ENCODE data around the gene TUT7.

DNA sequence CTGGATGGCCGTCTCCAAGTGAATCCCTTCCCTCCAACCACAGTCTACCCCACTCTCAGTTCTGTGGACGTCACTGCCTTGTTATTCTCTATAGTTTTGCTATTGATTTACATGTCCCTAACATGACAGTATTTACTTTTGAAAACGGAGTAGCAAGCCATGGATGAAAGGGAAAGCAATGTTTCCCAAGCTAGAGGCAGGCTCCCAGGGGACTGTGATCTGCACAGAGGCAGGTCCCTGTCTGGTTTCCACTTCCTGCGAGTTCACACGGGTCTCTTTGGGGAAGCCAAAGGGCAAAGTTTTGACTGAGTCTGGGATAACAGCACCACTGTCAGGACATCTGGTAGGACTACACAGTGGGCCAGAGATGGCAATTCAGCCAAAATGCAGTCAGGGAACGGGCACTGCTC is 107.5 kb downstream of the TUT7 start:
- TF ChIP-seq, protein P1, sequence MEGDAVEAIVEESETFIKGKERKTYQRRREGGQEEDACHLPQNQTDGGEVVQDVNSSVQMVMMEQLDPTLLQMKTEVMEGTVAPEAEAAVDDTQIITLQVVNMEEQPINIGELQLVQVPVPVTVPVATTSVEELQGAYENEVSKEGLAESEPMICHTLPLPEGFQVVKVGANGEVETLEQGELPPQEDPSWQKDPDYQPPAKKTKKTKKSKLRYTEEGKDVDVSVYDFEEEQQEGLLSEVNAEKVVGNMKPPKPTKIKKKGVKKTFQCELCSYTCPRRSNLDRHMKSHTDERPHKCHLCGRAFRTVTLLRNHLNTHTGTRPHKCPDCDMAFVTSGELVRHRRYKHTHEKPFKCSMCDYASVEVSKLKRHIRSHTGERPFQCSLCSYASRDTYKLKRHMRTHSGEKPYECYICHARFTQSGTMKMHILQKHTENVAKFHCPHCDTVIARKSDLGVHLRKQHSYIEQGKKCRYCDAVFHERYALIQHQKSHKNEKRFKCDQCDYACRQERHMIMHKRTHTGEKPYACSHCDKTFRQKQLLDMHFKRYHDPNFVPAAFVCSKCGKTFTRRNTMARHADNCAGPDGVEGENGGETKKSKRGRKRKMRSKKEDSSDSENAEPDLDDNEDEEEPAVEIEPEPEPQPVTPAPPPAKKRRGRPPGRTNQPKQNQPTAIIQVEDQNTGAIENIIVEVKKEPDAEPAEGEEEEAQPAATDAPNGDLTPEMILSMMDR (IDR thresholded peaks at IDR 0.05): no peak
- TF ChIP-seq POLR2AphosphoS5 (IDR thresholded peaks at IDR 0.05) (no peak), POLR2A (IDR thresholded peaks at IDR 0.05) (no peak)
